H1 (cell line): ENCODE measurements around the gene RHBDF2. TPM values are rescaled to one million over a fixed set of nuclear protein-coding genes. Genes with fewer than 3 reads are reported as not detected.

Source experiments
- CTCF ChIA-PET: fragments of 300-600 bp; sonication (Branson Sonifier 250); formaldehyde crosslinking; loops from one replicate; lab custom pipeline; 2021; ENCODE audit not compliant: partially characterized antibody; lab: Charles Lee
- POLR2A ChIA-PET: fragments of 300-600 bp; sonication (Branson Sonifier 250); formaldehyde crosslinking; loops from one replicate; lab custom pipeline; 2021; ENCODE audit warnings: inconsistent platforms; ENCODE audit not compliant: partially characterized antibody; lab: Charles Lee
- DNase-seq, 2 experiments: peaks; one replicate each; pipeline versions ENCODE4 v3.0.0 to v3.0.0-alpha.2; 2010 to 2022; ENCODE audit warnings: low spot score in 2 of 2, low read depth in 1 of 2, mixed read lengths in 1 of 2
- FAIRE-seq: peaks from 2 replicates; lab custom pipeline; 2011; peaks lifted over from hg19 to GRCh38; lab: Jason Lieb, UNC
- H2AFZ ChIP-seq: 2 replicates; pipeline ENCODE4 v1.8.1; 2012; ENCODE audit warnings: low read length, inconsistent platforms
- H2AK5ac ChIP-seq: 2 replicates; pipeline ENCODE4 v1.6.1; 2013; ENCODE audit warnings: low read depth, low read length
- H2BK120ac ChIP-seq: replicated peaks from 2 replicates; pipeline ENCODE3; 2013; ENCODE audit warnings: low read depth, low read length, inconsistent platforms
- H2BK12ac ChIP-seq: 2 replicates; pipeline ENCODE4 v1.6.1; 2013; ENCODE audit warnings: low read depth, low read length
- H2BK15ac ChIP-seq: 2 replicates; pipeline ENCODE4 v1.6.1; 2013; ENCODE audit warnings: low read length
- H2BK20ac ChIP-seq: 2 replicates; pipeline ENCODE4 v1.6.1; 2013; ENCODE audit warnings: low read length
- H2BK5ac ChIP-seq: 2 replicates; pipeline ENCODE4 v1.6.1; 2013; ENCODE audit warnings: low read depth, low read length
- H3K14ac ChIP-seq: 2 replicates; pipeline ENCODE4 v1.6.1; 2013; ENCODE audit warnings: inconsistent platforms; ENCODE audit not compliant: insufficient read length
- H3K18ac ChIP-seq: 2 replicates; pipeline ENCODE4 v1.6.1; 2013; ENCODE audit warnings: low read length; ENCODE audit errors: extremely low read depth
- H3K23ac ChIP-seq: 2 replicates; pipeline ENCODE4 v1.6.1; 2013; ENCODE audit warnings: inconsistent platforms; ENCODE audit not compliant: insufficient read length
- H3K23me2 ChIP-seq: 2 replicates; pipeline ENCODE4 v1.6.1; 2013; ENCODE audit warnings: low read depth, low read length
- H3K27ac ChIP-seq: 2 replicates; pipeline ENCODE4 v1.6.1; 2011; ENCODE audit warnings: low read depth, low read length, inconsistent platforms
- H3K27me3 ChIP-seq, 4 experiments: replicated peaks in 1 of 4; 1 replicate in 1 of 4; 2 replicates in 3 of 4; pipeline versions ENCODE4 v1.6.1 to v1.8.1; 2011 to 2013; ENCODE audit warnings: low read length in 3 of 4, mild to moderate bottlenecking in 3 of 4, inconsistent platforms in 2 of 4, mixed read lengths in 2 of 4, moderate library complexity in 1 of 4; ENCODE audit not compliant: control insufficient read depth in 3 of 4, insufficient read depth in 3 of 4; ENCODE audit errors: extremely low read depth in 1 of 4
- H3K36me3 ChIP-seq, 4 experiments: 2 replicates each; pipeline versions ENCODE4 v1.6.1 to v1.8.1; 2011 to 2013; ENCODE audit warnings: mild to moderate bottlenecking in 4 of 4, low read length in 3 of 4, moderate library complexity in 2 of 4, control low read depth in 1 of 4, inconsistent platforms in 1 of 4; ENCODE audit not compliant: insufficient read depth in 4 of 4, control insufficient read depth in 2 of 4
- H3K4ac ChIP-seq: replicated peaks from 2 replicates; pipeline ENCODE3; 2013; ENCODE audit warnings: low read length, low read depth, mixed read lengths, inconsistent platforms; ENCODE audit not compliant: insufficient read length
- H3K4me1 ChIP-seq, 4 experiments: replicated peaks in 1 of 4; 1 replicate in 1 of 4; 2 replicates in 3 of 4; pipeline versions ENCODE4 v1.6.1 to v1.8.1; 2011 to 2013; ENCODE audit warnings: low read length in 3 of 4, inconsistent platforms in 2 of 4, mixed read lengths in 1 of 4; ENCODE audit not compliant: insufficient read depth in 4 of 4, control insufficient read depth in 3 of 4
- H3K4me2 ChIP-seq, 2 experiments: 2 replicates each; pipeline versions ENCODE4 v1.6.1 to v1.8.1; 2011 to 2013; ENCODE audit warnings: low read depth in 2 of 2, low read length in 2 of 2, control low read depth in 1 of 2, inconsistent platforms in 1 of 2, mild to moderate bottlenecking in 1 of 2; ENCODE audit not compliant: insufficient read depth in 1 of 2
- H3K4me3 ChIP-seq, 4 experiments: fragments of 200-600, 300-600 bp in 1 of 4; sonication (generic), shearing (Covaris generic), sonication (Bioruptor Twin) in 1 of 4; 2 replicates each; pipeline versions ENCODE4 v1.5.1 to v1.8.1; 2011 to 2016; ENCODE audit warnings: low read length in 4 of 4, low read depth in 3 of 4, control low read depth in 2 of 4, inconsistent platforms in 2 of 4, mild to moderate bottlenecking in 2 of 4, mixed read lengths in 1 of 4, moderate library complexity in 1 of 4; ENCODE audit not compliant: insufficient read depth in 2 of 4; ENCODE audit errors: extremely low read depth in 1 of 4
- H3K56ac ChIP-seq: replicated peaks from 2 replicates; pipeline ENCODE3; 2013; ENCODE audit warnings: low read depth, mild to moderate bottlenecking, mixed read lengths, low read length, inconsistent platforms; ENCODE audit not compliant: insufficient read length
- H3K79me1 ChIP-seq: 2 replicates; pipeline ENCODE4 v1.6.1; 2013; ENCODE audit warnings: low read depth, low read length, control low read depth
- H3K79me2 ChIP-seq, 2 experiments: 2 replicates each; pipeline versions ENCODE4 v1.6.1 to v1.8.1; 2012 to 2013; ENCODE audit warnings: low read length in 2 of 2, mild to moderate bottlenecking in 2 of 2, inconsistent platforms in 1 of 2; ENCODE audit not compliant: insufficient read depth in 2 of 2, control insufficient read depth in 1 of 2
- H3K9ac ChIP-seq, 4 experiments: replicated peaks in 1 of 4; 1 replicate in 1 of 4; 2 replicates in 3 of 4; pipeline versions ENCODE4 v1.6.1 to v1.8.1; 2011 to 2013; ENCODE audit warnings: low read depth in 3 of 4, low read length in 3 of 4, control low read depth in 2 of 4, mild to moderate bottlenecking in 2 of 4, moderate library complexity in 2 of 4, inconsistent platforms in 1 of 4; ENCODE audit errors: extremely low read depth in 1 of 4
- H3K9me3 ChIP-seq, 2 experiments: 2 replicates each; pipeline versions ENCODE4 v1.6.1 to v1.8.1; 2012 to 2013; ENCODE audit warnings: mild to moderate bottlenecking in 2 of 2, moderate library complexity in 2 of 2, control low read depth in 1 of 2, inconsistent platforms in 1 of 2, low read depth in 1 of 2, low read length in 1 of 2, mixed read lengths in 1 of 2; ENCODE audit not compliant: insufficient read depth in 2 of 2
- H4K20me1 ChIP-seq, 2 experiments: replicated peaks in 1 of 2; 2 replicates each; pipeline versions ENCODE3 to v1.8.1; 2011 to 2013; ENCODE audit warnings: inconsistent platforms in 2 of 2, low read length in 2 of 2, mild to moderate bottlenecking in 1 of 2; ENCODE audit not compliant: insufficient read depth in 2 of 2, control insufficient read depth in 1 of 2
- H4K5ac ChIP-seq: 2 replicates; pipeline ENCODE4 v1.6.1; 2013; ENCODE audit warnings: low read length, low read depth, mixed read lengths, inconsistent platforms; ENCODE audit not compliant: insufficient read length
- H4K8ac ChIP-seq: 2 replicates; pipeline ENCODE4 v1.8.0; 2013; ENCODE audit warnings: mild to moderate bottlenecking, moderate library complexity, low read length, inconsistent platforms; ENCODE audit not compliant: insufficient read depth; ENCODE audit errors: extremely low read depth
- H4K91ac ChIP-seq: replicated peaks from 2 replicates; pipeline ENCODE3; 2013; ENCODE audit warnings: low read length, mixed read lengths, inconsistent platforms; ENCODE audit not compliant: insufficient read length
- CHD1 ChIP-seq: IDR thresholded peaks from 2 replicates; pipeline ENCODE4 v1.6.1; 2012; ENCODE audit warnings: low read depth, low read length, improper control_type of control experiment
- NRF1 ChIP-seq: IDR thresholded peaks from 2 replicates; pipeline ENCODE4 v1.6.1; 2011; ENCODE audit warnings: mild to moderate bottlenecking, low read depth, low read length, improper control_type of control experiment
- RBBP5 ChIP-seq: IDR thresholded peaks from 2 replicates; pipeline ENCODE4 v1.7.1; 2012; ENCODE audit warnings: low read depth, mild to moderate bottlenecking, inconsistent platforms, low read length, moderate library complexity, borderline replicate concordance
- RFX5 ChIP-seq: IDR thresholded peaks from 2 replicates; pipeline ENCODE4 v1.6.1; 2011; ENCODE audit warnings: low read depth, low read length, improper control_type of control experiment, borderline replicate concordance
- SIX5 ChIP-seq: IDR thresholded peaks from 2 replicates; pipeline ENCODE4 v1.6.1; 2011; ENCODE audit warnings: mild to moderate bottlenecking, low read depth, low read length
- WGBS, 2 experiments: shearing (Covaris generic) in 1 of 2; methylation state at CpG; one replicate each; pipeline versions ENCODE4 v1.1.6 to v1.1.7; 2013 to 2015; ENCODE audit warnings: low lambda C conversion rate in 2 of 2, mixed read lengths in 2 of 2, inconsistent platforms in 1 of 2, low coverage in 1 of 2, missing lambda C conversion rate in 1 of 2; ENCODE audit not compliant: insufficient replicate concordance in 2 of 2, insufficient coverage in 1 of 2, insufficient read length in 1 of 2; ENCODE audit errors: extremely low coverage in 1 of 2, missing lambda C conversion rate in 1 of 2; 5-methylcytosine and 5-hydroxymethylcytosine counted together
- polyA plus RNA-seq, 7 experiments: library from polyadenylated mRNA; depleted of rRNA in 3 of 7; stranded (reverse) in 5 of 7; unstranded in 2 of 7; fragments of >200 nt in 5 of 7; fragments of 200-250 nt in 2 of 7; gene quantifications; 1 replicate in 5 of 7; 2 replicates in 1 of 7; 4 replicates in 1 of 7; pipeline versions ENCODE4 v1.2.1 to v1.2.3, GENCODE V29; 2011 to 2013; ENCODE audit warnings: missing spikeins in 2 of 7, mixed read lengths in 2 of 7
- total RNA-seq: library from RNA; stranded (reverse); fragmentation: NEBNext Ultra II Directional; extraction: Animal tissue kit (Norgen Biotek cat#: 25700); gene quantifications from 2 replicates; pipeline ENCODE4 v1.2.1, GENCODE V29; 2021

The RHBDF2 gene
- total and polyA plus RNA-seq, 2 of the 8 experiments (the other 6 are each of a cell fraction or from before 2014, with no cell fraction given) = 21.2 to 25.9 TPM

DNA sequence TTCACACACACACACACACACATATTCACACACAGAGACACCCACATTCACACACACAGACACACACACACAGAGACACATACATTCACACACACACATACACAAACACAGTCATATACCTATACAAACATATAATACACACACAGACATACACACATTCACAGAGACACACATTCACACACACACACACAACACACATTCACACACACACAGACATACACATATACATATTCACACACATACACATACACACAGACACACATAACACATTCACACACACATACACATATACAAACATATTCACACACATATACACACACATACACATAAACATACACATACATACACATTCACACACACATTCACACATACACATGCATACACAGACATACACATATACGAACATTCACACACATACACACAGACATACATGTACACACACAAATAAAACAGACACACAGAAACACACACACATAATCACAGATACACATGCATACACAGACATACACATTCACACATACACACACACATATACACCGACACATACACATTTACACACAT lies 46.5 kb upstream of the RHBDF2 start:
- Histone ChIP-seq H3K14ac (no peak overlapping the region), H3K36me3 (no peaks in the 10 kb centered on the region), H3K9me3 (no peaks in the 10 kb centered on the region), H4K8ac (no peak overlapping the region), H3K27me3 (no peaks in the 10 kb centered on the region; a peak in 1 of 7 replicates), H3K4ac (no peak overlapping the region), H3K18ac (no peak overlapping the region), H4K20me1 (peaks cover 0 to 7% of the 10 kb centered on the region in 2 experiments), H2BK20ac (no peak overlapping the region), H3K4me1 (peaks cover 4 to 30% (median 10%) of the 10 kb centered on the region in 4 experiments; a peak in 6 of 7 replicates), H3K4me2 (no peak overlapping the region), H3K4me3 (no peak overlapping the region), H2BK120ac (no peak overlapping the region), H2AK5ac (no peak overlapping the region), H3K27ac (no peak overlapping the region), H2BK15ac (0 out of 2 replicates have a peak overlapping the region, but pooled peaks have one; percentile 54), H3K79me1 (no peaks in the 10 kb centered on the region), H3K9ac (no peak overlapping the region), H3K23ac (no peak overlapping the region), H3K79me2 (no peaks in the 10 kb centered on the region; a peak in 1 of 4 replicates), H3K56ac (peak overlapping the region; percentile 99), H2AFZ (no peak overlapping the region), H4K5ac (no peak overlapping the region), H4K91ac (peak overlapping the region; percentile 27), H2BK5ac (no peak overlapping the region), H2BK12ac (no peak overlapping the region), H3K23me2 (peaks cover 6% of the 10 kb centered on the region; the same call in 1 of the 2 replicates)
- DNase-seq (no peak), FAIRE-seq (no peak)
- POLR2A ChIA-PET = interaction anchor here (1.2 to 1.6 kb wide), 2 partner anchors 10 to 23 kb away, joined by 4 to 5 read pairs; no protein-coding TSS in a partner anchor
- WGBS, 2 experiments = 76% methylated on average over 2 of the region's 2 CpGs; no CpG with 5 or more reads in 1 of the 2 experiments
- CTCF ChIA-PET = interaction anchor here (1.0 to 15.6 kb wide), 9 partner anchors 10 to 229 kb away, joined by 3 to 260 read pairs (median 12); partner anchors contain the start of gene CYGB
- TF ChIP-seq RFX5 (no peak), SIX5 (no peak), CHD1 (no peak), NRF1 (no peak), RBBP5 (no peak)
